HCT116 (cell line): Measurements from ENCODE around the gene LAMC2. TPM values are rescaled to one million over a fixed set of nuclear protein-coding genes. Genes with fewer than 3 reads are reported as not detected.

Experiments
- ATAC-seq: fragments of 200-7000 bp; cut with Tn5 transposase; 2 replicates; pipeline ENCODE4 v1.9.1; 2020; ENCODE audit warnings: mild to moderate bottlenecking, moderate library complexity
- BruUV-seq: library from RNA; stranded (reverse); fragments of 400-500 nt; replicated peaks from 2 replicates; lab custom pipeline; 2021; lab: Mats Ljungman, UMichigan
- CTCF ChIA-PET: fragments of 300-600 bp; sonication (Branson Sonifier 250); formaldehyde crosslinking; loops from one replicate; lab custom pipeline; 2021; ENCODE audit warnings: antibody characterized with exemption; lab: Charles Lee
- POLR2A ChIA-PET: fragments of 300-600, 350-600 bp; sonication (Branson Sonifier 250); formaldehyde crosslinking; loops from one replicate; lab custom pipeline; 2021; ENCODE audit warnings: antibody characterized with exemption; lab: Charles Lee
- RAD21 ChIA-PET, 2 experiments: fragments of 300-600 bp; sonication (Branson Sonifier 250); formaldehyde crosslinking; loops; one replicate each; lab custom pipeline; 2023; ENCODE audit warnings: low total read pairs in 2 of 2; ENCODE audit not compliant: uncharacterized antibody in 2 of 2, unreplicated experiment in 2 of 2, low non-redundant PET in 1 of 2; lab: Charles Lee
- DNase-seq: peaks from one replicate; pipeline ENCODE4 v3.0.0-alpha.2; 2010; ENCODE audit warnings: low read depth, low spot score
- H2AFZ ChIP-seq: fragments of 200-600 bp; shearing (Covaris generic), sonication (generic); 2 replicates; pipeline ENCODE4 v1.6.1; 2017; ENCODE audit warnings: low read depth, mixed run types, mixed read lengths, antibody characterized with exemption, low read length; ENCODE audit not compliant: poor library complexity, severe bottlenecking
- H3K27ac ChIP-seq: 2 replicates; pipeline ENCODE4 v1.5.1; 2012; ENCODE audit warnings: low read depth, low read length
- H3K27me3 ChIP-seq: fragments of 200-600 bp; sonication (generic); 2 replicates; pipeline ENCODE4 v1.6.1; 2016; ENCODE audit warnings: mixed run types, low read length, mixed read lengths; ENCODE audit not compliant: insufficient read depth
- H3K36me3 ChIP-seq, 2 experiments: fragments of 200-500 bp in 1 of 2; fragments of 200-600 bp in 1 of 2; sonication (Bioruptor generic) in 1 of 2; sonication (generic) in 1 of 2; 2 replicates each; pipeline versions ENCODE4 v1.5.1 to v1.6.1; 2014 to 2016; ENCODE audit warnings: low read length in 2 of 2, inconsistent platforms in 1 of 2, mixed read lengths in 1 of 2, mixed run types in 1 of 2; ENCODE audit not compliant: insufficient read depth in 2 of 2, control insufficient read depth in 1 of 2
- H3K4me1 ChIP-seq, 2 experiments: fragments of 200-600 bp in 1 of 2; sonication (generic) in 1 of 2; 2 replicates each; pipeline versions ENCODE4 v1.5.1 to v1.6.1; 2012 to 2017; ENCODE audit warnings: low read length in 2 of 2, inconsistent platforms in 1 of 2, mild to moderate bottlenecking in 1 of 2, mixed read lengths in 1 of 2, mixed run types in 1 of 2, moderate library complexity in 1 of 2; ENCODE audit not compliant: insufficient read depth in 2 of 2, control insufficient read depth in 1 of 2
- H3K4me2 ChIP-seq: fragments of 200-600 bp; sonication (generic); 2 replicates; pipeline ENCODE4 v1.6.1; 2017; ENCODE audit warnings: mixed run types, low read length, mixed read lengths
- H3K4me3 ChIP-seq, 2 experiments: fragments of 200-600 bp in 1 of 2; sonication (generic) in 1 of 2; replicated peaks in 1 of 2; 2 replicates each; pipeline ENCODE4 v1.5.1; 2011 to 2016; ENCODE audit warnings: low read length in 2 of 2, control low read depth in 1 of 2, low read depth in 1 of 2, mild to moderate bottlenecking in 1 of 2, mixed read lengths in 1 of 2, mixed run types in 1 of 2
- H3K79me2 ChIP-seq: fragments of 200-600 bp; sonication (generic); 2 replicates; pipeline ENCODE4 v1.6.1; 2017; ENCODE audit warnings: mild to moderate bottlenecking, mixed run types, low read length, moderate library complexity, mixed read lengths; ENCODE audit not compliant: insufficient read depth
- H3K9ac ChIP-seq: fragments of 200-600 bp; sonication (generic); 2 replicates; pipeline ENCODE4 v1.6.1; 2016; ENCODE audit warnings: low read length, mixed read lengths
- H3K9me2 ChIP-seq: fragments of 200-600 bp; sonication (generic), shearing (Covaris generic); 2 replicates; pipeline ENCODE4 v1.6.1; 2017; ENCODE audit warnings: mixed run types, mild to moderate bottlenecking, moderate library complexity; ENCODE audit not compliant: insufficient read depth
- H3K9me3 ChIP-seq, 2 experiments: fragments of 200-500 bp in 1 of 2; fragments of 200-600 bp in 1 of 2; sonication (Bioruptor generic) in 1 of 2; sonication (generic) in 1 of 2; 2 replicates each; pipeline ENCODE4 v1.6.1; 2014 to 2017; ENCODE audit warnings: low read length in 2 of 2, mixed read lengths in 2 of 2, inconsistent platforms in 1 of 2, low read depth in 1 of 2, mild to moderate bottlenecking in 1 of 2, mixed run types in 1 of 2, moderate library complexity in 1 of 2; ENCODE audit not compliant: control insufficient read depth in 1 of 2, insufficient read depth in 1 of 2
- H4K20me1 ChIP-seq: fragments of 200-600 bp; sonication (generic), shearing (Covaris generic); 2 replicates; pipeline ENCODE4 v1.6.1; 2017; ENCODE audit warnings: mixed run types, mild to moderate bottlenecking, moderate library complexity; ENCODE audit not compliant: insufficient read depth
- CEBPB ChIP-seq: IDR thresholded peaks from 2 replicates; pipeline ENCODE4 v1.6.1; 2012; ENCODE audit warnings: low read depth
- ELF1 ChIP-seq: IDR thresholded peaks from 2 replicates; pipeline ENCODE4 v1.6.1; 2012; ENCODE audit warnings: low read depth, borderline replicate concordance
- EZH2phosphoT487 ChIP-seq: fragments of 200-600 bp; IDR thresholded peaks from 2 replicates; pipeline ENCODE4 v1.6.1; 2018; ENCODE audit warnings: antibody characterized with exemption, borderline replicate concordance
- FOSL1 ChIP-seq: IDR thresholded peaks from 2 replicates; pipeline ENCODE4 v1.6.1; 2012; ENCODE audit warnings: low read depth
- POLR2AphosphoS5 ChIP-seq: IDR thresholded peaks from 2 replicates; pipeline ENCODE4 v1.6.1; 2011; ENCODE audit warnings: mild to moderate bottlenecking, low read depth, low read length, moderate library complexity
- SIN3A ChIP-seq: IDR thresholded peaks from 2 replicates; pipeline ENCODE4 v1.6.1; 2012; ENCODE audit warnings: low read depth
- SP1 ChIP-seq: IDR thresholded peaks from 2 replicates; pipeline ENCODE4 v1.6.1; 2012; ENCODE audit warnings: low read depth
- SRF ChIP-seq: IDR thresholded peaks from 2 replicates; pipeline ENCODE4 v1.6.1; 2012; ENCODE audit warnings: low read depth
- TCF7L2 ChIP-seq: IDR thresholded peaks from 2 replicates; pipeline ENCODE4 v1.7.0; 2011; ENCODE audit warnings: borderline replicate concordance, inconsistent platforms; ENCODE audit not compliant: insufficient read depth, insufficient read length; ENCODE audit errors: extremely low read depth
- YY1 ChIP-seq: IDR thresholded peaks from 2 replicates; pipeline ENCODE4 v1.6.1; 2011; ENCODE audit warnings: low read length, low read depth, moderate library complexity, mild to moderate bottlenecking; ENCODE audit not compliant: insufficient replicate concordance; ENCODE audit errors: extremely low read depth
- ZFX ChIP-seq: fragments of 450-650 bp; IDR thresholded peaks from 2 replicates; pipeline ENCODE4 v1.6.1; 2017
- ZNF274 ChIP-seq: fragments of 200-500 bp; sonication (Bioruptor generic); IDR thresholded peaks from 2 replicates; pipeline ENCODE4 v1.6.1; 2014; ENCODE audit warnings: mild to moderate bottlenecking, low read depth, low read length, inconsistent platforms
- intact Hi-C: fragments of 100-400 bp; cut with micrococcal nuclease; formaldehyde crosslinking; loops from 2 replicates; pipeline ENCODE4 v1.10.0; 2022
- total RNA-seq: library from RNA; stranded (reverse); gene quantifications from one replicate; pipeline ENCODE4 v1.2.1, GENCODE V29; 2021; ENCODE audit not compliant: unreplicated experiment
- TF ChIP-seq, protein P1 (sequence below): IDR thresholded peaks from 2 replicates; pipeline ENCODE4 v1.6.1; 2012; ENCODE audit warnings: low read depth
- TF ChIP-seq, protein P2 (sequence below): IDR thresholded peaks from 2 replicates; pipeline ENCODE4 v1.6.1; 2011; ENCODE audit warnings: mild to moderate bottlenecking, low read length, moderate library complexity; ENCODE audit not compliant: insufficient replicate concordance; ENCODE audit errors: extremely low read depth
- TF ChIP-seq, protein P3 (sequence below), 3 experiments: fragments of 200-600 bp in 1 of 3; sonication (generic) in 1 of 3; IDR thresholded peaks in 2 of 3; conservative IDR thresholded peaks in 1 of 3; 2 replicates each; pipeline ENCODE4 v1.5.1; 2012 to 2017; ENCODE audit warnings: low read depth in 2 of 3, low read length in 2 of 3, antibody characterized with exemption in 1 of 3, borderline replicate concordance in 1 of 3, control low read depth in 1 of 3, mild to moderate bottlenecking in 1 of 3, mixed read lengths in 1 of 3, mixed run types in 1 of 3, moderate library complexity in 1 of 3; ENCODE audit not compliant: insufficient read depth in 1 of 3
- TF ChIP-seq, protein P4 (sequence below): IDR thresholded peaks from 2 replicates; pipeline ENCODE4 v1.6.1; 2012

The LAMC2 gene
- total RNA-seq, 1 experiment from 2014 or later: 22.2 TPM

DNA sequence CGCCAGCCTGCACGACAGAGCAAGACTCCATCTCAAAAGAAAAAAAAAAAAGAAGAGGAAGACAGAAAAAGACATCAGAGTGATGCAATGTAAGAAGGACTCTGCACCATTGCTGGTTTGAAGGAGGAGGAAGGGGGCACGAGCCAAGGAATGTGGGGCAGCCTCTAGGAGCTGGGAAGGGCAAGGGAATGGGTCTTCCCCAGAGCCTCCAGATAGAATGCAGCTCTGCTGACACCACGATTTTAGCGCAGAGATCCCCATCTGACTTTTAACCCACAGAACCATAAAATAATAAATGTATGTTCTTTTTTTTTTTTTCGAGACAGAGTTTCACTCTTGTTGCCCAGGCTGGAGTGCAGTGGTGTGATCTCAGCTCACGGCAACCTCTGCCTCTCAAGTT lies 33.9 kb upstream of the LAMC2 start:
- Histone ChIP-seq H2AFZ (no peak overlapping the region), H3K9me2 (no peaks in the 10 kb centered on the region), H3K4me2 (no peak overlapping the region), H3K79me2 (no peaks in the 10 kb centered on the region), H4K20me1 (no peaks in the 10 kb centered on the region), H3K9me3 (no peaks in the 10 kb centered on the region), H3K27ac (no peak overlapping the region), H3K36me3 (no peaks in the 10 kb centered on the region), H3K9ac (no peak overlapping the region), H3K4me1 (no peaks in the 10 kb centered on the region), H3K4me3 (no peak overlapping the region), H3K27me3 (no peaks in the 10 kb centered on the region)
- RAD21 ChIA-PET: no interaction called here
- no peak for DNase-seq
- BruUV-seq: no TSS peak
- POLR2A ChIA-PET: interaction anchor here (0.8 kb wide), 1 partner anchor 11 kb away, joined by 3 read pairs; no protein-coding TSS in a partner anchor
- intact Hi-C loops: no loop called here
- no peak for TF ChIP-seq ZFX
- no peak for TF ChIP-seq YY1
- TF ChIP-seq, protein P1, sequence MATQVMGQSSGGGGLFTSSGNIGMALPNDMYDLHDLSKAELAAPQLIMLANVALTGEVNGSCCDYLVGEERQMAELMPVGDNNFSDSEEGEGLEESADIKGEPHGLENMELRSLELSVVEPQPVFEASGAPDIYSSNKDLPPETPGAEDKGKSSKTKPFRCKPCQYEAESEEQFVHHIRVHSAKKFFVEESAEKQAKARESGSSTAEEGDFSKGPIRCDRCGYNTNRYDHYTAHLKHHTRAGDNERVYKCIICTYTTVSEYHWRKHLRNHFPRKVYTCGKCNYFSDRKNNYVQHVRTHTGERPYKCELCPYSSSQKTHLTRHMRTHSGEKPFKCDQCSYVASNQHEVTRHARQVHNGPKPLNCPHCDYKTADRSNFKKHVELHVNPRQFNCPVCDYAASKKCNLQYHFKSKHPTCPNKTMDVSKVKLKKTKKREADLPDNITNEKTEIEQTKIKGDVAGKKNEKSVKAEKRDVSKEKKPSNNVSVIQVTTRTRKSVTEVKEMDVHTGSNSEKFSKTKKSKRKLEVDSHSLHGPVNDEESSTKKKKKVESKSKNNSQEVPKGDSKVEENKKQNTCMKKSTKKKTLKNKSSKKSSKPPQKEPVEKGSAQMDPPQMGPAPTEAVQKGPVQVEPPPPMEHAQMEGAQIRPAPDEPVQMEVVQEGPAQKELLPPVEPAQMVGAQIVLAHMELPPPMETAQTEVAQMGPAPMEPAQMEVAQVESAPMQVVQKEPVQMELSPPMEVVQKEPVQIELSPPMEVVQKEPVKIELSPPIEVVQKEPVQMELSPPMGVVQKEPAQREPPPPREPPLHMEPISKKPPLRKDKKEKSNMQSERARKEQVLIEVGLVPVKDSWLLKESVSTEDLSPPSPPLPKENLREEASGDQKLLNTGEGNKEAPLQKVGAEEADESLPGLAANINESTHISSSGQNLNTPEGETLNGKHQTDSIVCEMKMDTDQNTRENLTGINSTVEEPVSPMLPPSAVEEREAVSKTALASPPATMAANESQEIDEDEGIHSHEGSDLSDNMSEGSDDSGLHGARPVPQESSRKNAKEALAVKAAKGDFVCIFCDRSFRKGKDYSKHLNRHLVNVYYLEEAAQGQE: no peak
- TF ChIP-seq, protein P2, sequence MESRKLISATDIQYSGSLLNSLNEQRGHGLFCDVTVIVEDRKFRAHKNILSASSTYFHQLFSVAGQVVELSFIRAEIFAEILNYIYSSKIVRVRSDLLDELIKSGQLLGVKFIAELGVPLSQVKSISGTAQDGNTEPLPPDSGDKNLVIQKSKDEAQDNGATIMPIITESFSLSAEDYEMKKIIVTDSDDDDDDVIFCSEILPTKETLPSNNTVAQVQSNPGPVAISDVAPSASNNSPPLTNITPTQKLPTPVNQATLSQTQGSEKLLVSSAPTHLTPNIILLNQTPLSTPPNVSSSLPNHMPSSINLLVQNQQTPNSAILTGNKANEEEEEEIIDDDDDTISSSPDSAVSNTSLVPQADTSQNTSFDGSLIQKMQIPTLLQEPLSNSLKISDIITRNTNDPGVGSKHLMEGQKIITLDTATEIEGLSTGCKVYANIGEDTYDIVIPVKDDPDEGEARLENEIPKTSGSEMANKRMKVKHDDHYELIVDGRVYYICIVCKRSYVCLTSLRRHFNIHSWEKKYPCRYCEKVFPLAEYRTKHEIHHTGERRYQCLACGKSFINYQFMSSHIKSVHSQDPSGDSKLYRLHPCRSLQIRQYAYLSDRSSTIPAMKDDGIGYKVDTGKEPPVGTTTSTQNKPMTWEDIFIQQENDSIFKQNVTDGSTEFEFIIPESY: no peak
- TF ChIP-seq, protein P3, sequence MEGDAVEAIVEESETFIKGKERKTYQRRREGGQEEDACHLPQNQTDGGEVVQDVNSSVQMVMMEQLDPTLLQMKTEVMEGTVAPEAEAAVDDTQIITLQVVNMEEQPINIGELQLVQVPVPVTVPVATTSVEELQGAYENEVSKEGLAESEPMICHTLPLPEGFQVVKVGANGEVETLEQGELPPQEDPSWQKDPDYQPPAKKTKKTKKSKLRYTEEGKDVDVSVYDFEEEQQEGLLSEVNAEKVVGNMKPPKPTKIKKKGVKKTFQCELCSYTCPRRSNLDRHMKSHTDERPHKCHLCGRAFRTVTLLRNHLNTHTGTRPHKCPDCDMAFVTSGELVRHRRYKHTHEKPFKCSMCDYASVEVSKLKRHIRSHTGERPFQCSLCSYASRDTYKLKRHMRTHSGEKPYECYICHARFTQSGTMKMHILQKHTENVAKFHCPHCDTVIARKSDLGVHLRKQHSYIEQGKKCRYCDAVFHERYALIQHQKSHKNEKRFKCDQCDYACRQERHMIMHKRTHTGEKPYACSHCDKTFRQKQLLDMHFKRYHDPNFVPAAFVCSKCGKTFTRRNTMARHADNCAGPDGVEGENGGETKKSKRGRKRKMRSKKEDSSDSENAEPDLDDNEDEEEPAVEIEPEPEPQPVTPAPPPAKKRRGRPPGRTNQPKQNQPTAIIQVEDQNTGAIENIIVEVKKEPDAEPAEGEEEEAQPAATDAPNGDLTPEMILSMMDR (IDR thresholded peaks at IDR 0.05 in 2 of 3, conservative IDR thresholded peaks at IDR 0.05 in 1 of 3; ENCODE audit: borderline replicate concordance in 1 of 3, insufficient read depth in 1 of 3, low read depth in 2 of 3, low read length in 2 of 3): no peak
- TF ChIP-seq POLR2AphosphoS5: no peak
- TF ChIP-seq SIN3A: no peak
- no peak for TF ChIP-seq TCF7L2
- no peak for TF ChIP-seq FOSL1
- TF ChIP-seq, protein P4, sequence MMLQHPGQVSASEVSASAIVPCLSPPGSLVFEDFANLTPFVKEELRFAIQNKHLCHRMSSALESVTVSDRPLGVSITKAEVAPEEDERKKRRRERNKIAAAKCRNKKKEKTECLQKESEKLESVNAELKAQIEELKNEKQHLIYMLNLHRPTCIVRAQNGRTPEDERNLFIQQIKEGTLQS: no peak
- TF ChIP-seq ELF1: no peak
- no peak for TF ChIP-seq CEBPB
- no peak for TF ChIP-seq EZH2phosphoT487
- TF ChIP-seq ZNF274: no peak
- no peak for TF ChIP-seq SP1
- no peak for TF ChIP-seq SRF
- CTCF ChIA-PET: no interaction called here
- no peak for ATAC-seq
